ENCODE data around the gene ITLN2.

GRCh38 chr1:160979286-160979685 is 24.7 kb upstream of the ITLN2 start:
- no peak for TF ChIP-seq JUND (IDR thresholded peaks at IDR 0.05; ENCODE audit: borderline replicate concordance, low read depth, low read length)
- TF ChIP-seq JUND (tag; IDR thresholded peaks at IDR 0.05; ENCODE audit: borderline replicate concordance, low read depth, low read length) = no peak
- TF ChIP-seq NFE2L1 (tag; IDR thresholded peaks at IDR 0.05; ENCODE audit: borderline replicate concordance, low read depth) = no peak
- TF ChIP-seq, protein P1, sequence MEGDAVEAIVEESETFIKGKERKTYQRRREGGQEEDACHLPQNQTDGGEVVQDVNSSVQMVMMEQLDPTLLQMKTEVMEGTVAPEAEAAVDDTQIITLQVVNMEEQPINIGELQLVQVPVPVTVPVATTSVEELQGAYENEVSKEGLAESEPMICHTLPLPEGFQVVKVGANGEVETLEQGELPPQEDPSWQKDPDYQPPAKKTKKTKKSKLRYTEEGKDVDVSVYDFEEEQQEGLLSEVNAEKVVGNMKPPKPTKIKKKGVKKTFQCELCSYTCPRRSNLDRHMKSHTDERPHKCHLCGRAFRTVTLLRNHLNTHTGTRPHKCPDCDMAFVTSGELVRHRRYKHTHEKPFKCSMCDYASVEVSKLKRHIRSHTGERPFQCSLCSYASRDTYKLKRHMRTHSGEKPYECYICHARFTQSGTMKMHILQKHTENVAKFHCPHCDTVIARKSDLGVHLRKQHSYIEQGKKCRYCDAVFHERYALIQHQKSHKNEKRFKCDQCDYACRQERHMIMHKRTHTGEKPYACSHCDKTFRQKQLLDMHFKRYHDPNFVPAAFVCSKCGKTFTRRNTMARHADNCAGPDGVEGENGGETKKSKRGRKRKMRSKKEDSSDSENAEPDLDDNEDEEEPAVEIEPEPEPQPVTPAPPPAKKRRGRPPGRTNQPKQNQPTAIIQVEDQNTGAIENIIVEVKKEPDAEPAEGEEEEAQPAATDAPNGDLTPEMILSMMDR (IDR thresholded peaks at IDR 0.05 in 2 of 3, conservative IDR thresholded peaks at IDR 0.05 in 1 of 3; ENCODE audit: insufficient read depth in 2 of 3, low read depth in 1 of 3, low read length in 3 of 3) = no peak
- TF ChIP-seq MTF1 (CRISPR knock-in tag; IDR thresholded peaks at IDR 0.05; ENCODE audit: borderline replicate concordance) = no peak
- no peak for TF ChIP-seq ZNF12 (CRISPR knock-in tag; IDR thresholded peaks at IDR 0.05)
